ENCODE data around the gene RASD2. TPM values are rescaled to one million over a fixed set of nuclear protein-coding genes. Genes with fewer than 3 reads are reported as not detected.

RASD2 gene
- polyA plus RNA-seq, 3 donors, result 1.1 to 2.6 (median 2.2) TPM

DNA sequence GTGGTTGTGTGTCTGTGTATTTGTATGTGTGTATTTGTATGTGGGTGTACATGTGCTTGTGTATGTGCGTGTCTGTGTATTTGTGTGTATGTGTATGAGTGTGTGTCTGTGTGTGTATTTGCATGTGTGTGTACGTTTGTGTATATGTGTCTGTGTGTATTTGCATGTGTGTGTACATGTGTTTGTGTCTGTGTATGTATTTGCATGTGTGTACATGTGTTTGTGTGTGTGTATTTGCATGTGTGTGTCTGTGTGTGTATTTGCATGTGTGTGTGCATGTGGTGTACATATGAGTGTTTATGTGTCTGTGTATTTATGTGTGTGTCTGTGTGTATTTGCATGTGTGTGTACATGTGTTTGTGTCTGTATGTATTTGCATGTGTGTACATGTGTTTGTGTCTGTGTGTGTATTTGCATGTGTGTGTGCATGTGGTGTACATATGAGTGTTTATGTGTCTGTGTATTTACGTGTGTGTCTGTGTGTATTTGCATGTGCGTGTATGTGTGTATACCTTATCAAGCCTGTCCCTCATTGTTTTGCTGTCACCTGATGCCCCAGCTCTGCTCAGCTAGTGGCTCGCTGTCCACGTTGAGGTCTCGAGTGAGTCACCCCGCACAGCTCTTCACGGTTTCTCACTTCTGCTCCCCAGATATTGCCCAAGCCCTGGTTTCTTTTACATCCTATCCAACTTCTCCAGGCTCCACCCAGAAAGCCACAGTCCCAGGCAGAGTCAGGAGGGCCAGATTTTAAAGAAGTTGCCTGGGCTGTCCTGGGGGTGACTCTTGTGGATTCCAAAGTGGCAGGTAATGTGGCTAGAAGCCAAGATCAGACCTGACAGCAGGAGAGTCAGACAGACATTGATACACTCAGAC is 61.3 kb downstream of the RASD2 start:
- no peak for DNase-seq

Other genes starting within 250 kb of the RASD2 start
- 10 to 100 TPM; 39.9 to 44.9 (median 43.6) TPM for gene TOM1, start 240.9 kb upstream of the RASD2 start, polyA plus RNA-seq (ENCODE audit: insufficient read length in 3 of 3)
- gene HMOX1, start 159.7 kb upstream of the RASD2 start, polyA plus RNA-seq (ENCODE audit: insufficient read length in 3 of 3), result 10 to 100 TPM; 38.1 to 53.3 (median 52.8) TPM
- 10 to 100 TPM; 66.3 to 91.3 (median 82.8) TPM for gene MCM5, start 140.7 kb upstream of the RASD2 start, polyA plus RNA-seq (ENCODE audit: insufficient read length in 3 of 3)
- under 1 TPM in 2 of 3 donors, not detected in 1; 0.30 to 0.77 TPM for gene MB, start 76.5 kb downstream of the RASD2 start, polyA plus RNA-seq (ENCODE audit: insufficient read length in 3 of 3)
- gene APOL6, start 107.6 kb downstream of the RASD2 start, polyA plus RNA-seq (ENCODE audit: insufficient read length in 3 of 3), result 1 to 10 TPM; 2.7 to 4.0 (median 3.5) TPM
- under 1 TPM in 1 of 3 donors, not detected in 2; 0.07 TPM for gene APOL5, start 177.0 kb downstream of the RASD2 start, polyA plus RNA-seq (ENCODE audit: insufficient read length in 3 of 3)

Measured in renal pelvis (tissue), 4 donors.